OCI-LY3 (cell line): ENCODE results near the gene MUC16.

Source experiments
- EZH2phosphoT487 ChIP-seq: fragments of 200-600 bp; shearing (Covaris generic); IDR thresholded peaks from 2 replicates; pipeline ENCODE4 v1.6.1; 2018; ENCODE audit warnings: antibody characterized with exemption, mixed run types, low read depth
- TF ChIP-seq, protein P1 (sequence below): fragments of 200-600, 300-600 bp; sonication (generic); IDR thresholded peaks from 2 replicates; pipeline ENCODE4 v1.5.1; 2014; ENCODE audit warnings: antibody characterized with exemption, low read length, low read depth

DNA sequence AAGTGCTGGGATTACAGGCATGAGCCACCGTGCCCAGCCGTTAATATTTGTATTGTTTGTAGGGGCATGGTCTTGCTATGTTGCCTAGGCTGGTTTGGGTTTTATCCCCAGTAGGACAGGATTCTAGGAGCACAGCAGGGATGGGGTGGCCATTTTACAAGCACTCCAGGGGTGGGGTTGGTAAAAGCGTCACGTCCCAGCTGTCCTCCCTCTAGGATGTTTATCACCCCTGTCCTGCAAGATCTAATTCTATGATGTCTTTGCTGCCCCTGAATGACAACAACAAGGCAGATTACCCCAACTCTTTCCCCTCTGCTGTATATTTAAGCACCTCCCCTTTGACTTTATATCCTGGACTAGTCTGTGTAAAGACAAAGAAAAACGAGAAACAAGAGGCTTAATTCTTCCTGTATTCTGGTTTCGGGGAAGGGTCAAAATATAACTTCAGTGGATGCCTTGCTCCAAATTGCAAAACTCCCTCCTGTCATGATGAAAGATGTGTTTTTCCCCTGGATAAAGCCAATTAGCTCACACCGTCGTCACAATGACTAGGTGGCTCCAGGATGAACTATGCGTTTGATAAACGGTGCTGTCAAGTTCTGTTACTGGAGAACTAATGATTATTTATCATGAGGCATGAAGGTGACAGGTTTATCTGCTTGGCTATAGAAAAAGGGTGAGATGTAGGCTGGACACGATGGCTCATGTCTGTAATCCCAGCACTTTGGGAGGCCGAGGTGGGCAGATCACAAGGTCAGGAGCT is 48.9 kb upstream of the MUC16 start:
- TF ChIP-seq, protein P1, sequence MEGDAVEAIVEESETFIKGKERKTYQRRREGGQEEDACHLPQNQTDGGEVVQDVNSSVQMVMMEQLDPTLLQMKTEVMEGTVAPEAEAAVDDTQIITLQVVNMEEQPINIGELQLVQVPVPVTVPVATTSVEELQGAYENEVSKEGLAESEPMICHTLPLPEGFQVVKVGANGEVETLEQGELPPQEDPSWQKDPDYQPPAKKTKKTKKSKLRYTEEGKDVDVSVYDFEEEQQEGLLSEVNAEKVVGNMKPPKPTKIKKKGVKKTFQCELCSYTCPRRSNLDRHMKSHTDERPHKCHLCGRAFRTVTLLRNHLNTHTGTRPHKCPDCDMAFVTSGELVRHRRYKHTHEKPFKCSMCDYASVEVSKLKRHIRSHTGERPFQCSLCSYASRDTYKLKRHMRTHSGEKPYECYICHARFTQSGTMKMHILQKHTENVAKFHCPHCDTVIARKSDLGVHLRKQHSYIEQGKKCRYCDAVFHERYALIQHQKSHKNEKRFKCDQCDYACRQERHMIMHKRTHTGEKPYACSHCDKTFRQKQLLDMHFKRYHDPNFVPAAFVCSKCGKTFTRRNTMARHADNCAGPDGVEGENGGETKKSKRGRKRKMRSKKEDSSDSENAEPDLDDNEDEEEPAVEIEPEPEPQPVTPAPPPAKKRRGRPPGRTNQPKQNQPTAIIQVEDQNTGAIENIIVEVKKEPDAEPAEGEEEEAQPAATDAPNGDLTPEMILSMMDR = no peak
- no peak for TF ChIP-seq EZH2phosphoT487
